CD4-positive, alpha-beta T cell (primary cell): ENCODE measurements around the gene NBPF15. TPM values are rescaled to one million over a fixed set of nuclear protein-coding genes. Genes with fewer than 3 reads are reported as not detected.
"Not testable (repeated sequence)": the region's sequence is repeated elsewhere in the genome, so short reads cannot be mapped to it uniquely, and the experiment has no call there.

ENCODE experiments used
- ATAC-seq: fragments of 200-7000 bp; cut with Tn5 transposase; one replicate; pipeline ENCODE4 v1.10.0; 2022; ENCODE audit warnings: mild to moderate bottlenecking; ENCODE audit not compliant: poor library complexity
- CTCF ChIA-PET: fragments of 350-600 bp; sonication (Branson Sonifier 250); formaldehyde crosslinking; loops from one replicate; lab custom pipeline; 2021; ENCODE audit warnings: antibody characterized with exemption, inconsistent platforms; lab: Charles Lee
- POLR2A ChIA-PET: fragments of 350-600 bp; sonication (Branson Sonifier 250); formaldehyde crosslinking; loops from one replicate; lab custom pipeline; 2021; ENCODE audit warnings: antibody characterized with exemption, inconsistent platforms; lab: Charles Lee
- DNase-seq, 14 experiments: peaks; one replicate each; pipeline ENCODE4 v3.0.0-alpha.2; 2013 to 2020; ENCODE audit warnings: mixed read lengths in 2 of 14
- H3K27ac ChIP-seq, 2 donors: one replicate each; pipeline versions ENCODE4 v1.5.1 to v1.7.0; 2013; ENCODE audit warnings: low read length in 2 of 2, low read depth in 1 of 2, mild to moderate bottlenecking in 1 of 2
- H3K27me3 ChIP-seq, 2 experiments: 1 replicate in 1 of 2; 2 replicates in 1 of 2; pipeline versions ENCODE4 v1.6.1 to v1.7.0; 2013; ENCODE audit warnings: low read length in 2 of 2, control low read depth in 1 of 2, mild to moderate bottlenecking in 1 of 2, moderate library complexity in 1 of 2; ENCODE audit not compliant: insufficient read depth in 2 of 2, control insufficient read depth in 1 of 2
- H3K36me3 ChIP-seq: one replicate; pipeline ENCODE4 v1.6.1; 2013; ENCODE audit warnings: low read length, control low read depth; ENCODE audit not compliant: insufficient read depth
- H3K4me1 ChIP-seq: one replicate; pipeline ENCODE4 v1.6.1; 2013; ENCODE audit warnings: low read length, control low read depth; ENCODE audit not compliant: insufficient read depth
- H3K4me3 ChIP-seq: one replicate; pipeline ENCODE4 v1.5.1; 2013; ENCODE audit warnings: mild to moderate bottlenecking, low read length, moderate library complexity
- H3K9me3 ChIP-seq, 2 experiments: 1 replicate in 1 of 2; 2 replicates in 1 of 2; pipeline versions ENCODE4 v1.6.1 to v1.7.0; 2013; ENCODE audit warnings: low read length in 2 of 2, mild to moderate bottlenecking in 2 of 2, control low read depth in 1 of 2, moderate library complexity in 1 of 2; ENCODE audit not compliant: control insufficient read depth in 1 of 2, insufficient read depth in 1 of 2
- H3K27ac Mint-ChIP-seq: one replicate; pipeline ENCODE4 v1.8.0; 2020; ENCODE audit warnings: mixed read lengths
- H3K27me3 Mint-ChIP-seq: one replicate; pipeline ENCODE4 v1.8.0; 2021; ENCODE audit warnings: mixed read lengths
- H3K36me3 Mint-ChIP-seq: one replicate; pipeline ENCODE4 v1.8.0; 2021; ENCODE audit warnings: low read depth, mixed read lengths
- H3K4me1 Mint-ChIP-seq: one replicate; pipeline ENCODE4 v1.8.0; 2021; ENCODE audit warnings: low read depth, mixed read lengths
- H3K4me3 Mint-ChIP-seq: one replicate; pipeline ENCODE4 v1.8.0; 2020; ENCODE audit warnings: mild to moderate bottlenecking, mixed read lengths
- H3K9me3 Mint-ChIP-seq: one replicate; pipeline ENCODE4 v1.8.0; 2020; ENCODE audit warnings: mixed read lengths
- intact Hi-C, 2 experiments: fragments of 100-400 bp; cut with DNase I in 1 of 2; cut with micrococcal nuclease in 1 of 2; formaldehyde crosslinking; loops; one replicate each; pipeline versions ENCODE4 v1.15.1 to v1.9.0; 2023 to 2025; cut with DNase I, micrococcal nuclease
- total RNA-seq, 174 experiments: library from RNA in 2 of 174; stranded (reverse) in 2 of 174; gene quantifications; one replicate each; pipeline ENCODE4 v1.2.3 and lab custom pipeline; 2021 to 2026

NBPF15 gene
- total RNA-seq, 2 experiments from 2014 or later = 85.3 to 89.5 TPM

GRCh38 chr1:144473897-144474296 lies 12.4 kb upstream of the NBPF15 start:
- H3K27me3 Mint-ChIP-seq, intact Hi-C loops, H3K27me3 ChIP-seq, POLR2A ChIA-PET, H3K4me1 Mint-ChIP-seq, H3K4me3 Mint-ChIP-seq, H3K27ac Mint-ChIP-seq, H3K4me1 ChIP-seq, H3K36me3 ChIP-seq, H3K36me3 Mint-ChIP-seq, DNase-seq, H3K27ac ChIP-seq, H3K9me3 Mint-ChIP-seq, H3K9me3 ChIP-seq, CTCF ChIA-PET, H3K4me3 ChIP-seq: not testable (repeated sequence)
- ATAC-seq = peak; percentile 73

GRCh38 chr1:144471434-144471833 lies 10.0 kb upstream of the NBPF15 start:
- H3K4me1 Mint-ChIP-seq, H3K36me3 ChIP-seq, H3K27ac ChIP-seq, H3K4me3 ChIP-seq, H3K27me3 Mint-ChIP-seq, ATAC-seq, H3K4me3 Mint-ChIP-seq, DNase-seq, POLR2A ChIA-PET, H3K9me3 ChIP-seq, H3K4me1 ChIP-seq, H3K27ac Mint-ChIP-seq, H3K9me3 Mint-ChIP-seq, intact Hi-C loops, CTCF ChIA-PET, H3K36me3 Mint-ChIP-seq, H3K27me3 ChIP-seq: not testable (repeated sequence)

DNA sequence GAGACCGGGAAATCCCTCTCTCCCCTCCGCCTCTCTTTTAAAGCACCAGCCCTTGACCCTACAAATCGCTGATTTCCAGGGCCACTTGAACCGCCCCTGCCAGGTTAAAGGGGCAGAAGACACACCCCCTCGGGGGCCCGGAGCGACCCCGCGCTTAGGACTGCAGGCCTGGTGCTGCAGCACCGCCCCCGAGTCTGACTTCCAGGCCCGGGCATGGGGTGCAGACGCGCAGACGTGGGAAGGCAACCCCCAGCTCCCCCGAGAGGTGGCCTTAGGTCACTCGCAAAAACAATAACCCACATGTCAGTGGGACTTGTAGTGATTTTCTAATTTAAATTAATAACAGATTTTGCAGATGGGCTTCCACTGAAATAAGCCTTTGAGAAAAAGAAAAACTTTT lies 309 bp upstream of the NBPF15 start:
- H3K9me3 ChIP-seq, intact Hi-C loops, H3K27me3 Mint-ChIP-seq, DNase-seq, H3K4me3 Mint-ChIP-seq, H3K9me3 Mint-ChIP-seq, H3K4me1 ChIP-seq, ATAC-seq, H3K27ac ChIP-seq, CTCF ChIA-PET, H3K4me1 Mint-ChIP-seq, POLR2A ChIA-PET, H3K36me3 ChIP-seq, H3K27me3 ChIP-seq: not testable (repeated sequence)
- Mint-ChIP-seq H3K27ac (peak overlapping the region; percentile 93), H3K36me3 (peaks cover 14% of the 10 kb centered on the region)
- H3K4me3 ChIP-seq = peak overlapping the region; percentile 53

DNA sequence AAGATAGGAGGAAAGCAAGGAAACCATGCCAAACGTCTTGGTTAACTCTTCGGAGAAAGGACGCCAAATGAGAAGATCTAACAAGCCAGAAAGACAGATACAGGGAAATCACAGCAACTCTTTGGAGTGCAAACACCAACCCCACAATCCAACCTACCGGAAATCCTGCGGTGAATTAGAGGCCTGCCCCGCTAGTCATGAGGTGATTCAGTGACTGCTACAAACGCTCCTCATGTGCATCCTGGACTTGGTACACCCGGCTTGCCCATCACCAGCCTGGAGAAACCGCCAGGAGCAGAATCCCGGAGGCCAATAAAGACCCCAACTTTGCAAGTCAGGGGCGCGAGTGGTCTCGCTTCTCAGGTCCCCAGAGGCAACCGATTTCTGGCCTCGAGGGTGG lies 783 bp downstream of the NBPF15 start:
- H3K36me3 ChIP-seq, H3K4me1 Mint-ChIP-seq, H3K4me1 ChIP-seq, H3K27me3 Mint-ChIP-seq, H3K9me3 ChIP-seq, H3K9me3 Mint-ChIP-seq, POLR2A ChIA-PET, CTCF ChIA-PET, intact Hi-C loops, H3K27ac ChIP-seq, H3K27me3 ChIP-seq: not testable (repeated sequence)
- Mint-ChIP-seq H3K27ac (peak overlapping the region; percentile 93), H3K4me3 (peak overlapping the region; percentile 96), H3K36me3 (peaks cover 14% of the 10 kb centered on the region)
- peak; percentile 31 for ATAC-seq
- DNase-seq = peak in 6 of 14 experiments; percentile 1 to 61 (median 4)
- H3K4me3 ChIP-seq = peak overlapping the region; percentile 53

DNA sequence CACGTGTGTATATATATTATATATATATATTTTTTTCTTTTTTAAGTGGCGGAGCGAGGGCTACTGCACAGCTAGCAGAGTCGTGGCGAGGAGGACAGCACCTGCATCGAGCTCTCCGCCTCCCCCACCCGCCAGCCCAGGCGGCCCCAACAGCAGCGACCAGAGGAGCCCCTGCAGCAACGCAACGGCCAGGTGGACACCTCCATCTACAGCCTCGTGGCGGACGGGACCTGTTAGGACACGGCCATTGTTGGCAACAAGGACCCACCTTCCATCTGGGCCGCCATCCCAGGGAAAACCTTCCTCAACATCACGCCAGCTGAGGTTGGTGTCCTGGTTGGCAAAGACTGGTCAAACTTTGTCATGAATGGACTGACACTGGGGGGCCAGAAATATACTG lies 19.1 kb downstream of the NBPF15 start:
- ATAC-seq, POLR2A ChIA-PET, H3K36me3 Mint-ChIP-seq: not testable (repeated sequence)

DNA sequence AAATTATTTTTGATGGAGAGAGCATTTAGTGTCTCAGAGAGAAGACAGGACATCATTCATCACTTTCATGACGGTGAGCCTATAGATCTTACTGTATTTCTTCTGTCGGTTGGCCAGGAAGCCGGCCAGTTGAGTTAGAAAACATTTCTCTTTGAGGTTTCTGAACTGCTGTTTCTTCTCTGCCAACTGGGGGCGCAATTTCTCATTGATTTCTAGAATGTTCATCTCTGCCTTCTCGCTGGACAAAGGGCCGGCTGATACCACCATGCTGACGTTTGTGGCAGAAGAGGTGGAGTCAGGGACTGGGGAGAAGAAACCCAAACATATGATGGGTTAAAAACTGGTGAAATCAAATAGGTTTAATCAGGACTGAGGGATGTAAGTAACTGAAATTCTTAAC lies 21.7 kb downstream of the NBPF15 start:
- intact Hi-C loops, ATAC-seq, H3K4me3 Mint-ChIP-seq, H3K36me3 ChIP-seq, H3K9me3 Mint-ChIP-seq, H3K27me3 Mint-ChIP-seq, H3K27ac ChIP-seq, H3K36me3 Mint-ChIP-seq, CTCF ChIA-PET, H3K4me1 Mint-ChIP-seq, POLR2A ChIA-PET, H3K4me3 ChIP-seq, H3K27me3 ChIP-seq, H3K27ac Mint-ChIP-seq, H3K4me1 ChIP-seq, H3K9me3 ChIP-seq: not testable (repeated sequence)
- peak in 1 of 14 experiments; percentile 9 for DNase-seq

More for the DNA sequence above, 19.1 kb downstream of the NBPF15 start:
- H3K4me1 ChIP-seq, H3K27me3 ChIP-seq, intact Hi-C loops, H3K4me3 Mint-ChIP-seq, H3K36me3 ChIP-seq, H3K27me3 Mint-ChIP-seq, H3K4me3 ChIP-seq, H3K9me3 Mint-ChIP-seq, DNase-seq, H3K4me1 Mint-ChIP-seq, CTCF ChIA-PET, H3K27ac Mint-ChIP-seq, H3K9me3 ChIP-seq, H3K27ac ChIP-seq: not testable (repeated sequence)

DNA sequence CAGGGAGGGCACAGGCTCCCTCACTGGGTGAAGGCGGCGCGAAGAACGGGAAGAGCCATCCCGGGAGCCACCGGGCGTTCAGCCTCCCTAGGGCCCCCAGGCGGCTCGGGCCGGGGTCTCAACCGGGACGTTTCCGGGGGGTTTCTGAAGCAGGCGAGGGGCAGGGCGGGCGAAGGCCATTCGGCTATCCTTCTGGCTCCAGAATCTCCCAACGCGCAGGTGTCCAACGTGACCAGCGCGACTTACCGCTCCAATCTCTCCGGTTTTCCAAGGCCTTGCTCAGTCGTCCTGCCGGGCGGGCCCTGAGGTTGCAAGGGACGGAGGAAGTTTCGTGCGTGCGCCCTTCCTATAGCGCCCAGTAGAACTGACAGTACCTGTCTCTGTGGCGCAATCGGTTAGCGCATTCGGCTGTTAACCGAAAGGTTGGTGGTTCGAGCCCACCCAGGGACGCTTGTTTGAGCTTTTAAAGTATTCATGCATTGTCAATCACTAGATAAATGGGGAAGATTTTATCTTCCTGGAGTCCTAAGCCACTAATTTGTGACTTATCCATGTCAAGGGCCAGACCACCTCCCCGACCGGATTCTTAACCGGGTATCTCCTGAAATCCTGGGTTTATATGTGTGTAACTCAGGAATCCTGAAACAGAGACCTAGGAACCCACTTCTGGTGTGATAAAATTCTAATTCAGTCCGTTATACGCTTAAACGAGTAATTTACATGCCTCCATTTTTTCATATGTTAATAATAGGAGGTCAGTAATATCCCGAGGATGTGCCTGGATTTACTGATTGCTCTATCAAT lies 42.4 kb downstream of the NBPF15 start:
- Mint-ChIP-seq H3K4me3 (peak overlapping the region; percentile 95), H3K36me3 (peaks cover 17% of the 10 kb centered on the region), H3K27ac (peak overlapping the region; percentile 99)
- Histone ChIP-seq H3K4me3 (peak overlapping the region; percentile 64), H3K27ac (peak overlapping the region in 1 of 2 donors; percentile 52)
- H3K9me3 Mint-ChIP-seq, H3K27me3 Mint-ChIP-seq, CTCF ChIA-PET, H3K36me3 ChIP-seq, H3K27me3 ChIP-seq, H3K4me1 ChIP-seq, H3K4me1 Mint-ChIP-seq, ATAC-seq, intact Hi-C loops, POLR2A ChIA-PET, H3K9me3 ChIP-seq: not testable (repeated sequence)
- DNase-seq = peak; percentile 35 to 79 (median 58)
